GM10847 (cell line): ENCODE measurements around the gene KIRREL1.

Source experiments
- POLR2A ChIP-seq: IDR thresholded peaks from 2 replicates; pipeline ENCODE4 v1.6.1; 2011; ENCODE audit not compliant: insufficient read length; ENCODE audit errors: extremely low read depth

KIRREL1 gene

DNA sequence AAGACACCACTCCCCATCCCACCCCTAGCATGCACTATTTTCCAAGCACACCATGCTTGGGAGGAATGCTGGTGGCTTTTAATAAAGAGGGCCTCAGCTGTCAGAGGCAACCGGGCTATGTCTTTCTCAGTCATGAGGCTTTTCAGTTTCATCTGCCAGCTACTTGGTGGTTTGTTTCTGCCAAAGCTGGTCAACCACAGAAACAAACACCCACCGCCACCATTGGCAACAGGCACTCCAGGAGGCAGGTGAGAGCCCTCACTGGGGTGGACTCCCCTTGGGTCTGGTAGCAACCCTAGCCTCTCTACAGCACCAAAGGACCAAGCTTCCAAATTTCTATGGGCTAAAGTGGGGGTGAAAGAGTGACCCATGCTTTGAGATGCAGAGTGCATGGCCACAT is 133.0 kb downstream of the KIRREL1 start:
- no peak for TF ChIP-seq POLR2A

- no peak for TF ChIP-seq POLR2A
These were observed 137.8 kb downstream of the KIRREL1 start for GRCh38 chr1:158131217-158131616.

- no peak for TF ChIP-seq POLR2A
These were observed 147.3 kb downstream of the KIRREL1 start for GRCh38 chr1:158140764-158141192.

- no peak for TF ChIP-seq POLR2A
These were observed 151.8 kb downstream of the KIRREL1 start for GRCh38 chr1:158145173-158145719.

DNA sequence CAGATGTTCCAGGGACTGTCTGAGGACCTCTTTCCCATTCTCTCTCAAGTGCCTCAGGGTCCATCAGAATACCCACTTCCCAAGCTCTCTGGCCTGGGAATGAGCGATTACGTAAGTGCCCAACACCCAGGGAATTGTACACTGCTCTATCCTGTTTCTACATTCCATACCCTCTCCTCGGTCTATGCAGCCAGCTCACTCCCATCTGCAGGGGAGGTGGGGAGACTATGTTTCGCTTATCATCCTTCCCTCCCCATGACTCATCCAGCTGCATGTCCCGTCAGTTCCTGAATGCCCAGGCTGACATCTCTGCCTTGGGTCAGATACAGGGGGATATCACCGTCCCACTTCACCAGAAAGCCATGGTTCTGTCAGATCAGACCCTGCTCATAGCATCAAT is 152.7 kb downstream of the KIRREL1 start:
- TF ChIP-seq POLR2A, result no peak

GRCh38 chr1:158146739-158147138 is 153.3 kb downstream of the KIRREL1 start:
- TF ChIP-seq POLR2A, result no peak

DNA sequence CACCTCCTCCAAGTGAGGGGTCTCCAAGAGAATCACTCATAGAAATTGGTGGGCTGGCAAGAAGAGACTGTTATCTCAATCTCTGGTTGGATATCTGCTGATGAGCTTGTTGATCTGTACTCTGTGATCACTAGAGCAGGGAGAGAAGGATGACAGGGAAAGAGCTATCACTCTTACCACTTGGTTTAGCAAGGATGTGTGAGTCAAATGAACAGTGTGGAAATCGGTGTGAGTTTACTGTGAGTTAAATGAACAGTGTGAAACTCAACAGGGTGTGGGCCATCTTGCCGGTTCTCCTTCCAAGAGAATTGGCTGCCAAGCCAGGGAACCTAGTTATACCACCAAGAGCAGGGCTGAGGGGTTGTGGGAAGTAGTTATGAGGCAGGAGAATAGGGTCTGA is 154.0 kb downstream of the KIRREL1 start:
- TF ChIP-seq POLR2A, result no peak

- TF ChIP-seq POLR2A, result no peak
These were observed 154.4 kb downstream of the KIRREL1 start for GRCh38 chr1:158147869-158148268.

GRCh38 chr1:158148468-158148867 is 155.0 kb downstream of the KIRREL1 start:
- TF ChIP-seq POLR2A, result no peak

- TF ChIP-seq POLR2A, result no peak
These were observed 155.7 kb downstream of the KIRREL1 start for GRCh38 chr1:158149175-158149574.
